HG03103 (cell line): ENCODE measurements around the gene FAM83D.

Source experiments
- ATAC-seq: cut with Tn5 transposase; IDR thresholded peaks from one replicate; pipeline ENCODE4 v1.9.1; 2021; ENCODE audit warnings: low read depth; ENCODE audit not compliant: unreplicated experiment

The FAM83D gene, protein sequence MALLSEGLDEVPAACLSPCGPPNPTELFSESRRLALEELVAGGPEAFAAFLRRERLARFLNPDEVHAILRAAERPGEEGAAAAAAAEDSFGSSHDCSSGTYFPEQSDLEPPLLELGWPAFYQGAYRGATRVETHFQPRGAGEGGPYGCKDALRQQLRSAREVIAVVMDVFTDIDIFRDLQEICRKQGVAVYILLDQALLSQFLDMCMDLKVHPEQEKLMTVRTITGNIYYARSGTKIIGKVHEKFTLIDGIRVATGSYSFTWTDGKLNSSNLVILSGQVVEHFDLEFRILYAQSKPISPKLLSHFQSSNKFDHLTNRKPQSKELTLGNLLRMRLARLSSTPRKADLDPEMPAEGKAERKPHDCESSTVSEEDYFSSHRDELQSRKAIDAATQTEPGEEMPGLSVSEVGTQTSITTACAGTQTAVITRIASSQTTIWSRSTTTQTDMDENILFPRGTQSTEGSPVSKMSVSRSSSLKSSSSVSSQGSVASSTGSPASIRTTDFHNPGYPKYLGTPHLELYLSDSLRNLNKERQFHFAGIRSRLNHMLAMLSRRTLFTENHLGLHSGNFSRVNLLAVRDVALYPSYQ

DNA sequence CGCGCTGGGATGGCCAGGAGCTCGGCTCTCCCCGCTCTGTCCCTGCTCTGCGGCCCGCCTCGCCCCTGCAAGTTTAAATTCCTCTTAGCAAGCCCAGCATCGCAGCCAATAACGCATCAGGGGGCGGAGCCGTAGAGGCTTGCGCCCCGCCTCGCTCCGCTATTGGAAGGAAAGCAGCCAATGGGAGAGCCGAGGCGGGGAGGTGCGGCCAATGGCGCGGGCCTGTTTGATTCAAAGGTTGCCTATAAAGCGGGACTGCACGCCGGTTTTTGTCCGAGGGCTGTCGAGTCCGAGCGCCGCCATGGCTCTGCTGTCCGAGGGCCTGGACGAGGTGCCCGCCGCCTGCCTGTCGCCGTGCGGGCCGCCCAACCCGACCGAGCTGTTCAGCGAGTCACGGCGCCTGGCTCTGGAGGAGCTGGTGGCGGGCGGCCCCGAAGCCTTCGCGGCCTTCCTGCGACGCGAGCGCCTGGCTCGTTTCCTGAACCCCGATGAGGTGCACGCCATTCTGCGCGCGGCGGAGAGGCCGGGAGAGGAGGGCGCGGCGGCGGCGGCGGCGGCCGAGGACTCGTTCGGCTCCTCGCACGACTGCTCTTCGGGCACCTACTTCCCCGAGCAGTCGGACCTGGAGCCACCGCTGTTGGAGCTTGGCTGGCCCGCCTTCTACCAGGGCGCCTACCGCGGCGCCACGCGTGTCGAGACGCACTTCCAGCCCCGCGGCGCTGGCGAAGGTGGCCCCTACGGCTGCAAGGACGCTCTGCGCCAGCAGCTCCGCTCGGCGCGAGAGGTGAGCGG is at the start of gene FAM83D:
TSS of gene FAM83D (plus strand) at position 276 of the 792 bp plus-strand sequence. CDS start at position 302, 26 bp downstream.
- peak; percentile 81 for ATAC-seq

DNA sequence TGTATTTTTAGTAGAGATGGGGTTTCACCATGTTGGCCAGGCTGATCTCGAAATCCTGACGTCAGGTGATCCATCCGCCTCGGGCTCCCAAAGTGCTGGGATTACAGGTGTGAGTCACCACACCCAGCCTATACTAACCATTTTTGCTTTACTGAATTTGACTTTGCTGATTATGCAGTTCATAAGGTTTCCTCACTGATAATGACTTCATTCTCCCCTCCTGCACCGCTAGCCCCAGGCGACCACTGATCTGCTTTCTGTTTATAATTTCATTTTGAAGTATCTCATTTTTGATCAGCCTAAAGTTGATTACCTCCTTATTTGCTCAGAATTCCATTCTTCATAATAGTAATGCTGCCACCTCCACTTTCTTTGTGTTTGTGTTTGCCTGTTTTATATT is 48.7 kb upstream of the FAM83D start:
- ATAC-seq, result no peak

DNA sequence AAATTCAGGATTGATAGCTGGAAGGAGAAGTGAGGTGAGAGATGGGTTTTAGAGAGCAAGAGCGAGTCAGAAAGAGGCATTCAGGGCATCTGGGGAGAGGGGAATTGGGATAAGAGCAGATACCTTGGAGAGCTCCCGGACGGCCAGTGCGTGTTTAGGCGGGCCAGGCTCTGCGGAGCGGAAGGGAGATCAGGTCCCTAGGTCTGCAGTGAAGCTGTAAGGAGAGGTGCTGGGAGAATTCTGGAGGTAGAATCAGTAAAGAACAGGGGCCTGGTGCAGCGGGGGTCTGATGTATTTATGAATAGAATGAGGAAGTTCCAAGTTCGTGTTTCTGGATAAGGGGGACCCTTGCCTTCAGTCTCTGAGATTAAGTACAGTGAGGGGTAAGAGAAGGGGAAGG is 47.4 kb upstream of the FAM83D start:
- ATAC-seq, result no peak

DNA sequence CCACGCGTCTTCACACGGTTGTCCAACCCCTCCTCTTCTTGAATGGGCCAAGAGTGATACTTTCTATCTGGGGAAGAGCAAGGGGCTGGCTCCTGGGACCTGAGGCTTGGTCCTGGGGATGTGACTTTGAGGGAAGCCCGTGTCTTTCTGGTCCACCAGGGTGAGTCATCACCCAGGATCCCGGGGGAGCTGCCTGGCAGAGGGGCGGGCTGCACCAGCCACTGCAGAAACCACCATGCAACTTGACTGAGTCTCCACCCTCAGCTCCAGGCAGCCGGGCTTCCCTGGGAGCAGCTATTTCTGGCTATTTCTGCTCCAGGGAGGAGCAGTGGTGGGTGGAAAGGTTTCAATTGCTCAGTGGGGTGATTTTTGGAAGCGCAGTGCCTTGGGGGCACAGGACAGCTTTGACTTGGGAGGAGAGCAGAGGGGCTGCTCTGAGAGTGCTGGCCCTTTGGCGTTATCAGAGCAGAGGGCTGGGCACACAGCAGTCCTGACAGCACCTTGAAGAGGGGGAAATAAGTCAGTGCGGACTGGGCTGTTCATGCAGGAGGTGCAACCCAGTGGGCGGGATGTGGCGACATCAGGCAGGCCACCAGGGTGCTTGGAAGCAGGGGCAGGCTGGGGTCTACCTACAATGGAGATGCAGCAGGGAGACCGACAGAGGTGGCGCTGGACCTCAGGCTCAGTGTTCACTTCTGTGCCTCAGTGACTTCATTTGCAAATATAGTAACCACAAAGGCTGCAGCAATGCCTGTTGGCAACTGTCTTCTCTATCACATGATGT is 45.1 kb upstream of the FAM83D start:
- no peak for ATAC-seq

DNA sequence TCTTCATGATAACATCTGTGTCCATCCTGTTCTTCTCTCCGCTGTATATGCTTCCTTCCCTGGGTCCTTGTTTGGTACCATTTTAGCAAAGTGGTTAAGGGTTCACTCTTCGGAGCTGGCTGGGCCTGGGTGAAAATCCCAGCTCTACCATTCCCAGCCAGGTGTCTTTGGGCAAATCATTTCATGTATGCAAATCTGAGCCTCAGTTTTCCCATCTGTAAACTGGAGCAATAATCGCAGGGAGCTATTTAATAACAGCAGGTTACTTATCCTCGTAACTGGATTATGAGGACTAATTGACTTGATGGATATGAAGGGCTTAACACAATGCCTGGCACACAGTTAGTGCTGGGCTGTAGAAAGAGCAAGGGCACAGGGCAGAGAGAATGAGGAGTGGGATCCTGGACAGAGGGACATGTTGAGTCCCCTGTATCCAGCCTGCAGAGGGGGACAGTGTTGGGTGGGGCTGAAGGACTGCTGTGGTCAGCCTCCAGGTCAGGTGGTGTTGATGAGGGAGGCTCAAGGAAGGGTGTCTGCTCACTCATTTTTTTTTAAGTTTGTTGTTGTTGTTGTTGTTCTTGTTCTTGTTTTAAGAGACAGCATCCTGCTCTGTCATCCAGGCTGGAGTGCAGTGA is 44.3 kb upstream of the FAM83D start:
- no peak for ATAC-seq

DNA sequence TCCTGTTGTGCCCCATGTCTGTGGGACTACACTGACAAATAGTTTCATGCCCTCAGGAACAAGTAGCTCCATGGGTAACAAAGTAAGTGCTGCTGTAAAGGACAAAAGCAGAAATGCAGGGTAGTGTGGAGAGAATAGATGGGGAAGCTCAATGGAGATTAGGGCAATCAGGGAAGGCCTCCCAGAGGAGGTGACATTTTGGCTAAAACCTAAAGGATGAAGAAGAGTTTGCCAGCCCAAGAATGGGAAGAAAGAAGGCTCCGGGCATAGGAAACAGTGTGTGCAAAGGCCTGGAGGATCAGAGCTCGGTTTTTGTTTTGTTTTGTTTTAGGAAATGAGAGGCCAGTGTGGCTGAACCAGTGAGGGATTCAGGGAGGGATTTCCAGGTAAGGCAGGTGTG is 43.6 kb upstream of the FAM83D start:
- no peak for ATAC-seq

DNA sequence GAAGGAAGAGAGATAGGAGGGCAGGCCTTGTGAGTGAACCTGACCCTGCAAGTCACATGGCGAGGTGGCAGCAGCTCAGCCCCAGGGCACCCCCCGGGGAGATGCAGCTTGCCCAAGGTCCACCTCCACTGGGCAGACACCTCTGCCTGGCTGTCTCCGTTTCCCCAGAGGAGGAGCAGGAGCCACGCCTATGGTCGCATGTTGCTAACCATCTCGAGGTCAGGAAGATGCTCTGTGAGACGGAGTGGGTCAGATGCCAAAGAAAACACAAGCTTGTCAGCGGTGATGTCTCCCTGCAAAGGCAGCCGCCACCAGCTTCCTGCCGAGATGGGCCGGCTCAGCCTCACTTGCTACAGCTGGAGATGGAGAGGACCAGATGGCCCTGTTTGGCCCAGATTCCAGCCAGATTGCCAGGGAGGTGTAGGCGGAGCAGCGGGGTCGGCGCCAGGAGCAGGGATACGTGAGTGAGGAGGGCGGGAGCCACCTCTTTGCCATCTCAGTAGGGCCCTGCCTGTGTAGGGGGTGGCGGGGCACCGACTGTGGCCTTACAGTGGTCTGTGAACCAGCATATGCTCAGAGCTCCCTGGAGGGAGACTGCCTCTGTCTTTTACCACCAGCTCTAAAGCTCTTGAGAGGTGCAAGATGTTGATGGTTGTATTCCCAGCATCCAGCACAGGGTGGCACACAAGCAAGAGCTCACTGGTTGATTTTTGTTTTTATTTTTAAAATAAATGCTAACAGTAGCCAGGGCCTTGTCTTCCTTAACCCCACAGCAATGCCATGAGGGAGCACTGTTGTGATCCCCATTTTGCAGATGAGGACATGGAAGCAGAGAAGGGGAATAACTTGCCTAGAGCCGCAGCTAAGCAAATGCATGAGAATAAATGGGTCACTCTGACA is 42.9 kb upstream of the FAM83D start:
- no peak for ATAC-seq

DNA sequence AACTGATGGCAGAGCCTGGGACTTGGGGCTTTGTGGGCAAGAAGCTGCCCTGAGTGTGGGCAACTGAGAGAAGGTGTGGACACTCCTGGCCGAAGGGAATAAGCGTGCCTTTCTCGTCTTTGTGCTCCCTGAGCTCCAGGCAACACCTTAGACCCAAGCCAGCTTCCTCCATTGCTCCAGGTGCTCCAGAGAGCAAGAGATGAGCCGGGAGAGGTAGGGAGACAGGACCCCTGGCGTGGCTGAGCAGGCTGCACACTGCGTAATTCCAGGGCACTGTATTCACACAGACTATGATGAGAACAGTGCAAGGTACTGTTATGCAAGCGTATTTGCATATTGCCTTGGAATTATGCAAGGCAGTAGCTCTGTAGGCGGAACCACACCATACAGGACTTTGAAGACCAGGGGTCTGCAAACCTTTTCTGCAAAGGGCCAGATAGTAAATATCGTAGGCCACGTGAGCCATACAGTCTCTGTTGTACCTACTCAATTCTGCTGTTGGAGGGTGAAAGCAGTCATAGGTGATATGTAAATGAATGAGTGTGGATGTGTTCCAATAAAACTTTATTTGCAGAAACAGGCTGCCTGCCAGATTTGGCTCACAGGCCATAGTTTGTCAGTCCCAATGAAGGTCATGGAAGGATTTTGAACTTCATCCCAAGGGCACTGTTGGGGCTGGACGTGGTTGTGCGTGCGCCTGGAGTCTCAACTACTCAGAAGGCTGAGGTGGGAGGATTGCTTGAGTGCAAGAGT is 42.1 kb upstream of the FAM83D start:
- no peak for ATAC-seq

DNA sequence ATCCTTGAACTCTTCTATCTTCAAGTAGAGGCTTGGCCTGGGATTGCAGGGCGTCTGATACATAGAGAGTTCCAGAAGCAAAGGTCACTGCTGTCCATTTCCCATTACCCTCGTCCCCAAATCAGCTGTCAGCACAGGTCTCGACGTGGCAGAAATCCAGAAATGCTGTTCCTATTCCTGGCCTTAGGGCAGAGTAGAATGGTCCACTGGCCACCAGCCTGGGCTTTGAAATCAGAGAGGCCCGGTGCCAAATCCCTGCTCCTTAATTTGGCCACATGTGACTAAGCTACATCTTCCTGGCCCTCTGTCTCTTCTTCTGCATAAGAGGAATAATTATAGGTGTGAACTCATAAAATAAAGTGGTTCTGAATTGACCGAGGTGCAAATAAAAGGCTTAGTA is 40.9 kb upstream of the FAM83D start:
- ATAC-seq, result no peak

DNA sequence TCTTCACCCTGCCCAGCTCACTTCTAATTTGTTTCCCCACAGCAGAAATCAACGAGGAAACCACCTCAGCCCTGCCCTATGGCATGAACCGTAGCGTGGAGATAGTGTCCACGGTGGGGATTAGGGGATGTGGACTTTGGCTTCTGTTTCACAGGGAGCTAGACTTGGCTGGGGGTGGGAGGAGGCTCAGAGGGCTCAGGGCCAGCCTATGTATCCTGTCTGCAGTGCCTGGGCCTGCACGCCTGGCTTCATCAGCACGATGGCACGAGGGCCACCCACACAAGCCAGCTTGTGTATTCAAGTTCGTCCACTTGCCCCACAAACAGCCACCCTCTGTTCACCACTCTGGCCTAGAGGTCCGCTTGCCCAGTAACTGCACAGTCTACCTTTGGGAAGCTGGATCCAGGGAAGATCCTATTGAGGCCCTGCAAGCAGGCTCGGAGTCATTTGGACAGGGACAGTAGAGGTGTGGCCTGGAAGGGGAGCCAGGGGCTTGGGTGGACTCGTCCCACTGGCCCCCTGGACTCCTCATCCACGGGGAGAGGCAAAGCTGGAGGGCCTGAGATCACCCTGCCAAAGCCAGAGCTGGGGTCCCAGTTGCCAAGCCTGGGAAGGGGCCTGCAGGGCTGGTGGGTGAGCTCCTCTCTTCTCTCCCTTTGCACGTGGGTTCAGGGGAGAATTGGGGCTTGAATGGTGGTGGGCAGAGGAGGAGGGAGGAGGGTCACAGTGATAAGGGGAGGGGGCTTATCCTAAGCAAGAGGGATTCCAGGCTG is 38.0 kb upstream of the FAM83D start:
- no peak for ATAC-seq

DNA sequence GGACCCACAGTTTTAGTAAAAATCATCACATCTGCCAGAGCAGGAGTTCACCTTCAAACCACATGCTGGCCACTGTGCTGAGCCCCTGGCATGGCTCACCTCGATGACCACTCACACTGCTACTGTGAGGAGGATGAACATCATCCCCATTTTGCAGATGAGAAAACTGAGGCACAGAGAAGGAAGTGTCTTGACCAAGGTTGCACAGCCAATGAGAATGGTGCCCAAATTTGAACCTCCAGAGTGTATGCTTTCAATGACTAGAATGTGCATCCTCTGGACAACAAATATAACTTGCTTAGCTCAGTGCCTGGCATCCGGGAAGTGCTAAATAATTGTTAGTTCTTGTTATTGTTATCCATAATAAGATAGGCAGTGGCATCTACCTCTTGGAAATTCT is 37.2 kb upstream of the FAM83D start:
- no peak for ATAC-seq

DNA sequence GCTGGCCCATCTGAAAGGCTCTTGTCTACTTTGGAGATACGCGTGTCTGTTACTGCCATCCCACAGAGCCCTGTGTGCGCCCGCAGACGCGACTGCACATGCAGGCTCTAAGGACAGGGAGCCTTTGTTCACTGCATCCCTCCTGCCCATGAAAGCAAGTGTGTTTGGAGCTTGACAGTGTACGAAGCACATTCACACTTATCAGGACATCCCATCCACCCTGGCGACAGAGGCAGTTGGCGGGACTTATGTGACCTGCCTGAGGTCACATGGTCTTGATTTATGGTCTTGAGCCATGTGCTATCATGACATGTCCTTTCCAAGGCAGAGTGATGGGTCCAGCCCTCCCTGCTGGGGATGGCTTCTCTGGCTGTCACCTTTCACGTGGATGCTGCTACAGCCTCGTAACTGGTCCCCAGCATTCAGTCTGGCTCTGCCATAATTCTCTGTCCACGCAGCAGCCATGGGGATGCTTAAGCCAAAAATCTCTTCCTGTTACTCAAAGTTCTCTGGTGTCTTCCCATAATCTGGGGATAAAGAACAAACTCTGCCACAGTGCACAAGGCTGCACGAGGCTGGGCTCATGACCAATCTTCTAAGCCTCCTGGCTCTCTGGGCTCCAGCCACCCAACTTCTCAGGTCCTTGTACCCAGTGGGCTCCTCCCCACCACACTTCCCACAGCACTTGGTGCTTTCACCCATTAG is 36.3 kb upstream of the FAM83D start:
- no peak for ATAC-seq

DNA sequence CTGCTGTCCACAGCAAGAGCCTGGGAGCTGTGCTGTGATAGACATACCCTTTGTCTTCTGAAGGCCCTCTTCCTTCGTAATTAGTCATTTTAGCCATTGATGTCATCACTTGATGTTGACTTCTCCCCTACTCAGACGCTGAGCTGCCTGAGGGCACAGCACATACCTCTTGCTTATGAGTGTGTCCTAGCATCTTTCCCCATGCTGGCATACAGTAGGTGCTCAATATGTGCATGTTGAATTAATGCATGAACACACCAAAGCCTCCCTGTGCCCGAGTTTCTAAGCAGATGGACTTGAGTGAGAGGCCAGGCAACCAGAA is 35.8 kb upstream of the FAM83D start:
- no peak for ATAC-seq

DNA sequence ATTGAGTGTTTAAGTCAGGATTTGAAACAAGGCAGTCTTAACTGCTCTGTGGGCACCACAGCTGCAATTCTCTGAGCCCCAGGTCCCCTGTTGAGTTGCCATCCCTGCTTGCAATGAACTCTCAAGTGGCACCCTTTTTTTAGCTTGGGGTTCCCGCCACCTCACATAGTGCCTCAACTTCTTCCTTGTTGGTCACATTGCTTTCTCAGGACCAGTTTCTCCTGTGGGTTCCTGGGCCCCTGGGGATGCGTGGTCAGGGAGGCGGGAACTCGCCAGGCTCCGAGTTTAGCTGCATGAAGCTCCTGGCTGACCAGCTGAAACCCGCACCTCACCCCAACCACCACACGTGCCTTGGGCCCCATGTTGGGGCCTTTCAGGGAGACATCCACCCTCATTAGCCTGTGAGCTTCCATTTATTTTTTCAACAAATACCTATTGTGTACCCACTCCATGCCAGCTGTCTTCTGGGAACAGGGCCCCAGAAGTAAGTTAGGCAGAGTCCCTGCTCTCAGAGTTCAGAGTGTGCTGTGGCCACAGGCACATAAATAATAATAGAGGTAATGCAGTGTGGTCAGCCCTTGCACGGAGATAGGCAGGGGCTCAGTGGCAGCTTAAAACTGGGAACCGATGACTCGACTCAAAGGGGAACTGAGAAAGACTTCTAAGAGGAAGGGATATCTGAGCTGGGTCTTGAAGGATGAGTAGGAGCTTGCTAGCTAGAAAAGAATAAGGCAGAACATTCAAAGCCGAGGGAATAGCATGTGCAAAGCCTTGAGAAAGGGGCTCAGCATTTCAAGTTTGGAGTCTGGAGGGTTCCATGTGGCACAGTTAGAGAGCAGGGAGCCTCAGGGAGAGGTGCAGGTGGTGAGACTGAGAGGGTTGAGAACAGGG is 33.9 kb upstream of the FAM83D start:
- ATAC-seq, result peak; percentile 66

DNA sequence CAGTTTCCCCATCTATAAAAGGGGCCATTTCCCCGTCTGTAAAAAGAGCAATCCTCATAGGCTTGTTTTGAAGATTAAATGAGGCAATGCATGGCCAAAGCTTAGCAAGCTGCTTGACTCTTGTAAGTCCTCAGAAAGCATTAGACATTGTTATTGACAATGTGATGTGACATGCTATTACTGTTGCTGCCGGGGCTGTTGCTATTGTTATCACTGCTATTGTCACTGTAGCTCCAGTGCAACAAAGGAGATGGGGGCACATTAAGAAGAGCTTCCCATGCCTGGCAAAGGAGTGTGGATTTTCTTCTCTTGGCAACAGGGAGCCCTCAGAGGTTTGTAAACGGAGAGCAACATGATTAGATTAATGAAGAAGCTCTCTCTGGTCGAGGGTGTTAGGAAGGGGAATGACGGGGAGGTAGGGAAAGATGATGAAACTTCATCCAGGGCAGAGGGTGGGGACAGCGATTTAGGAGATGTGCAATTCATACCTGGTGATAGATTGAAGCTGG is 33.1 kb upstream of the FAM83D start:
- no peak for ATAC-seq

DNA sequence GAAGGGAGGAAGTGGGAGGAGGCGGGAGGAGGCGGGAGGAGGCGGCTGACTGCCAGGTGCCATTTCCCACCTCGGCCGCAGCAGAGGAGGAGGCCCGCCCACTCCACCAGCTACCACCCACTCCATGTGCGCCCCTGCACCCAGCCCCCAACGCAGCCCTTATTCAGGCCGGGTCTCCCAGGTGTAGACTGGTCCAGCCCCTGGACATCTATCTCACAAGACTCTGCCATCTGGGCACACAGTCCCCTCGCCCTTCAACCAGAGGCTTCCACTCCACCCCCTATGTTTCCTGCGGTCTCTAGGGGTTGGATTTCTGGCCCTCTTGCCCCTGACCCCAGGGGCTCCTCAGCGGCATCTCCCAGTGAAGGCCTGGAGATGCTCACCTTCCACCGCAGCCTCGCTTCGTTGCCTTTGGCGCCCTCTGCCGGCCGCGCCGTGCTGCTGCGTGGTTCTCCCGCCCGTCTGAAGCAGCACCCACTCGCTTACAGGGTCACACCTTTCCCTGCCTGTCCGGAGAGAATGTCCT is 32.6 kb upstream of the FAM83D start:
- no peak for ATAC-seq
